Stimulated activated naive CD8-positive, alpha-beta T cell treated with anti-CD3 and anti-CD28 coated beads, Interleukin-15, amount 100 ng/mL, for 72 hours (primary cell): ENCODE measurements around the gene PITPNM1.

Experiments
- ATAC-seq: fragments of 150-1000 bp; cut with Tn5 transposase; 2 replicates; pipeline ENCODE4 v1.10.0; 2021; ENCODE audit warnings: mild to moderate bottlenecking, moderate library complexity
- DNase-seq, 2 donors: peaks; one replicate each; pipeline ENCODE4 v3.0.0; 2021 to 2022
- H3K27ac Mint-ChIP-seq, 2 donors: one replicate each; pipeline ENCODE4 v1.8.0; 2022; ENCODE audit warnings: mild to moderate bottlenecking in 2 of 2, mixed read lengths in 2 of 2, moderate library complexity in 2 of 2
- H3K27me3 Mint-ChIP-seq: one replicate; pipeline ENCODE4 v1.8.0; 2022; ENCODE audit warnings: mixed read lengths
- H3K4me1 Mint-ChIP-seq: one replicate; pipeline ENCODE4 v1.8.0; 2022; ENCODE audit warnings: mild to moderate bottlenecking, mixed read lengths
- H3K4me3 Mint-ChIP-seq, 2 donors: one replicate each; pipeline ENCODE4 v1.8.0; 2022; ENCODE audit warnings: mild to moderate bottlenecking in 2 of 2, mixed read lengths in 2 of 2, moderate library complexity in 1 of 2
- H3K9me3 Mint-ChIP-seq, 2 donors: one replicate each; pipeline ENCODE4 v1.8.0; 2022; ENCODE audit warnings: mixed read lengths in 2 of 2

The PITPNM1 gene

GRCh38 chr11:67456068-67456705 lies 49.0 kb downstream of the PITPNM1 start:
- H3K27me3 Mint-ChIP-seq, result no peaks in the 10 kb centered on the region
- H3K9me3 Mint-ChIP-seq, result no peaks in the 10 kb centered on the region
- DNase-seq (no peak), ATAC-seq (no peak)
- H3K4me1 Mint-ChIP-seq, result peaks cover 25% of the 10 kb centered on the region
- H3K4me3 Mint-ChIP-seq, result no peak overlapping the region
- no peak overlapping the region for H3K27ac Mint-ChIP-seq

DNA sequence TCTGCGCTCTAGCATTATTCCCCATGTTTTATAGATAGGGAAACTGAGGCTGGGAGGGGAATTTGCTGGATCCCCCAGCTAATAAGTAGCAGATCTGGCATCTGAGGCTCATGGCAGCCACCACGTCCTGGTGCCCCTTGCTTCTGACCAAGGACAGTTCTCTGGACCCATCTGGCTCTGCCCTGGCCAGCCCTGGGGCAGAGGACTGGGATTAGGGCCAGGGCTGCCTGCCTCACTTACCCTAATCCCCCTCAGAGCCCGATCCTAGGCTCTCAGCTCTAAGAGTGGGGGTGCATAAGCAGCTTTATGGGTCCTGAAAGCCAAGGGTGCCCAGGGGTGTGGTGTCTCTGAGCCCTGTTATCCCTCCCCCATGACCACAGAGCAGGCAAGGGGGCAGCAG lies 50.1 kb downstream of the PITPNM1 start, which contains the start of gene CABP4:
TSS of gene CABP4 (plus strand) at position 301 of the 400 bp plus-strand sequence. CDS start at position 371, 70 bp downstream.
- peak within 1 kb of the TSS in 1 of 2 donors; percentile 46 for H3K27ac Mint-ChIP-seq

GRCh38 chr11:67453816-67454732 lies 51.1 kb downstream of the PITPNM1 start:
- Mint-ChIP-seq H3K4me1 (peaks cover 33% of the 10 kb centered on the region), H3K4me3 (no peak overlapping the region), H3K27me3 (peaks cover 6% of the 10 kb centered on the region), H3K27ac (no peak overlapping the region), H3K9me3 (no peaks in the 10 kb centered on the region)
- DNase-seq (no peak), ATAC-seq (no peak)

More for the DNA sequence above, 50.1 kb downstream of the PITPNM1 start, which contains the start of gene CABP4:
- Mint-ChIP-seq H3K4me3 (no peak within 1 kb of the TSS), H3K4me1 (peaks cover 29% of the 10 kb centered on the region), H3K9me3 (no peaks in the 10 kb centered on the region), H3K27me3 (no peaks in the 10 kb centered on the region)
- DNase-seq, result no peak
- ATAC-seq, result no peak

DNA sequence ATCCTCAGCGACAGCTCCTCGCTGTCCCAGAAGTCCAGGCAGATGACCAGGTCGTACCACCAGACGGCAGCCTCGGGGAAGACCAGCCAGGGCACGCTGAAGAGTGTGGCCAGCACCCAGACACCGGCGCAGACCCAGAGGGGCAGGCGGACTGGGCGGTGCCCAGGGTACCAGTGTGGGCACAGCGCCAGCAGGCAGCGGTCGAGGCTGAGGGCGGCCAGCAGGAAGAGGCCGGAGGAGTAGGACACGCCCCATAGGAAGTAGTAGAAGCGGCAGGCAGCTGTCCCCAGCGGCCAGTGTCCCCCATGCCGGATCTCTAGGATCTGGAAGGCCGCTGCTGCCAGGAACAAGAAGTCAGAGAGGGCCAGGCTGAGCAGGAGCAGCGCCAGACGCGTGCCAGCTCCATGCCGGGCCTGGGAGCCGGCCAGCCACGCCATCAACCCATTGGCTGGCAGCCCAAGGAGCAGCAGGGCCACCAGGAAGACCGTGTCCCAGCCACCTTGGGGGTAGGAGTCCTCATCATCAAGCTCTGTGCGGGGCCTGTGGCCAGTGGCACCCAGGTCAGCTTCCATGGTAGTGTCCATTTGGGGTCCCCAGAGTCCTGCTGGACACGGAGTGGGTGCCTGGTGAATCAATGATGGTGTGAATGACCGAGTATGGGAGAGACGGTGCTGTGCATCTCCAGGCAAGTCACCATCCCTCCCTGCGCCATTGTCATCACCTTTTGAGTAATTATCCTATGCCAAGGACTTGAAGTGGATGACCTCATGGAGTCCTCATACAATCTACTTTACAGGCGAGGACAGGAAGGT lies 52.8 kb downstream of the PITPNM1 start, which contains the start of gene GPR152:
TSS of gene GPR152 (minus strand) at position 589 of the 812 bp plus-strand sequence. CDS start at position 584, 5 bp downstream.
- ATAC-seq, result no peak
- Mint-ChIP-seq H3K27ac (peak within 1 kb of the TSS in 1 of 2 donors; percentile 59), H3K4me1 (peaks cover 46% of the 10 kb centered on the region), H3K27me3 (peaks cover 7% of the 10 kb centered on the region), H3K4me3 (no peak within 1 kb of the TSS), H3K9me3 (no peaks in the 10 kb centered on the region)
- no peak for DNase-seq

DNA sequence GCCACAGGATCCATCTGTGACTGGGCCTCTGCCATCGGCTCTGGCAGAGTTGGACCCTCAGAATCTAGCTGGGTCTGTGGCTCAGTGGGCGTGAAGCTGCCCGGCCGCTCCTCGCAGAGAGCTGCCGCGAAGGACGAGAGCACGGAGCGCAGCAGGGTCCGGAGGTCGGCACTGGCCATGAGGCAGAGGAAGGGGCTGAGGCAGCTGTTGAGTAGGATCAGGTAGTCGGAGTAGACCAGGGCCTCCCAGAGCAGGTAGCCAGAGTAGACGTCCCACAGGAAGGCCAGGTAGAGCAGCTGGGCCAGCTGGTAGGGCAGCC lies 53.5 kb downstream of the PITPNM1 start:
- H3K27me3 Mint-ChIP-seq, result peaks cover 7% of the 10 kb centered on the region
- peaks cover 48% of the 10 kb centered on the region for H3K4me1 Mint-ChIP-seq
- H3K27ac Mint-ChIP-seq, result peak overlapping the region in 1 of 2 donors; percentile 27
- ATAC-seq (no peak), DNase-seq (no peak)
- H3K4me3 Mint-ChIP-seq, result no peak overlapping the region
- H3K9me3 Mint-ChIP-seq, result no peaks in the 10 kb centered on the region

- DNase-seq, result no peak
- Mint-ChIP-seq H3K27me3 (peaks cover 7% of the 10 kb centered on the region), H3K27ac (peak overlapping the region in 1 of 2 donors; percentile 91), H3K4me3 (no peak overlapping the region), H3K4me1 (peaks cover 54% of the 10 kb centered on the region), H3K9me3 (no peaks in the 10 kb centered on the region)
- no peak for ATAC-seq
Observed at GRCh38 chr11:67450796-67451657, 54.1 kb downstream of the PITPNM1 start.

DNA sequence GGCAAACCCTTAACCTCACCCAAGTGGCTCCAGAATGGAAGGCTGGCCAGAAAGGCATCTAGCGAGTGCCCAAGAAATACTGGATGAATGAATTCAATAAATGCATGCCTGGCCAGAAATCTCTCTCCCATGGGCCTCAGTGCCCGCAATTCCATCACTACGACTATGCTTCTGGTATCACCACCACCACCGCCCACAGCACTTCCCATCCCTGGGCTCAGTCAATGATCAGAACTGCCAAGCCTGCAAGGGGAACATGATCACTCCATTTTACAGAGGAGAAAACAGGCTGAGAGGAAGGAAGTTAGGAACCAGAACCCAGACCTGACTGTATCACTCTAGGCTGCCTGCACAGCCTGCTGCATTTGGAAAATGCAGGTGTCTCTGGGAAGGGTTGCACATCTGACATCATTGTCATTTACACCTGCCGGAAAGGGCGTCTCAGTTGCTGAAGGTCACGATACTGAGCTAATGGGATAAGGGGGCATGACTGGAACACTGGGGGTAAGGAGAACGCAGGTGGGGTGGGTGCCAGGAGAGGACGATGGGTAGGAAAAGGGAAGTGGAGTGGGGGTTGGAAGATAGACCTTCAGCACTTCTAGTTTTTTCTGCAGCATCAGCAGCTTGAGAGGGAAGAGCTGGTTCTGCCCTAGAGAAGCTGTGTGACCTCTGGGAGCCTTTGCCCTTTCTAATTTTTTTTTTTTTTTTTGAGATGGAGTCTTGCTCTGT lies 55.9 kb downstream of the PITPNM1 start:
- Mint-ChIP-seq H3K9me3 (no peaks in the 10 kb centered on the region), H3K27me3 (peaks cover 7% of the 10 kb centered on the region), H3K4me3 (peak overlapping the region in 1 of 2 donors; percentile 3), H3K4me1 (peaks cover 65% of the 10 kb centered on the region), H3K27ac (peak overlapping the region in 1 of 2 donors; percentile 86)
- ATAC-seq (no peak), DNase-seq (no peak)

- peak overlapping the region; percentile 63 to 85 for H3K27ac Mint-ChIP-seq
- H3K27me3 Mint-ChIP-seq, result peaks cover 7% of the 10 kb centered on the region
- ATAC-seq (no peak), DNase-seq (no peak)
- H3K9me3 Mint-ChIP-seq, result no peaks in the 10 kb centered on the region
- H3K4me3 Mint-ChIP-seq, result no peak overlapping the region
- peaks cover 71% of the 10 kb centered on the region for H3K4me1 Mint-ChIP-seq
Observed at GRCh38 chr11:67448220-67448609, 56.9 kb downstream of the PITPNM1 start.

GRCh38 chr11:67445515-67445914 lies 59.6 kb downstream of the PITPNM1 start:
- ATAC-seq, result no peak
- H3K4me1 Mint-ChIP-seq, result peaks cover 85% of the 10 kb centered on the region
- peaks cover 7% of the 10 kb centered on the region for H3K27me3 Mint-ChIP-seq
- H3K27ac Mint-ChIP-seq, result peak overlapping the region; percentile 64 to 84
- no peaks in the 10 kb centered on the region for H3K9me3 Mint-ChIP-seq
- H3K4me3 Mint-ChIP-seq, result peak overlapping the region; percentile 86
- DNase-seq, result no peak

GRCh38 chr11:67442504-67443404 lies 62.4 kb downstream of the PITPNM1 start:
- DNase-seq, result no peak
- H3K4me3 Mint-ChIP-seq, result peak overlapping the region; percentile 77 to 89
- H3K9me3 Mint-ChIP-seq, result no peaks in the 10 kb centered on the region
- no peak for ATAC-seq
- peak overlapping the region; percentile 88 for H3K27ac Mint-ChIP-seq
- no peaks in the 10 kb centered on the region for H3K27me3 Mint-ChIP-seq
- H3K4me1 Mint-ChIP-seq, result peaks cover 90% of the 10 kb centered on the region
